HG02852 (cell line): ENCODE data around the gene ITPRIPL1.
"Not testable (repeated sequence)": the region's sequence is repeated elsewhere in the genome, so short reads cannot be mapped to it uniquely, and the experiment has no call there.

Experiments
- ATAC-seq: cut with Tn5 transposase; IDR thresholded peaks from one replicate; pipeline ENCODE4 v1.9.1; 2021; ENCODE audit warnings: mild to moderate bottlenecking, moderate library complexity; ENCODE audit not compliant: unreplicated experiment

The ITPRIPL1 gene

GRCh38 chr2:96325041-96325883, at the start of gene ITPRIPL1:
ITPRIPL1 (plus strand) TSS chr2:96325317; CDS start chr2:96325840, 523 bp downstream.
- ATAC-seq = no peak

GRCh38 chr2:96276787-96277499, 48.2 kb upstream of the ITPRIPL1 start:
- ATAC-seq = no peak

- ATAC-seq = no peak
Observed at GRCh38 chr2:96287273-96287856, 37.8 kb upstream of the ITPRIPL1 start.

GRCh38 chr2:96291751-96292150, 33.4 kb upstream of the ITPRIPL1 start:
- no peak for ATAC-seq

GRCh38 chr2:96294271-96294670, 30.8 kb upstream of the ITPRIPL1 start:
- ATAC-seq = not testable (repeated sequence)

GRCh38 chr2:96296925-96297324, 28.2 kb upstream of the ITPRIPL1 start:
- no peak for ATAC-seq

- ATAC-seq = no peak
Observed at GRCh38 chr2:96301865-96302264, 23.3 kb upstream of the ITPRIPL1 start.

GRCh38 chr2:96304606-96305005, 20.5 kb upstream of the ITPRIPL1 start:
- ATAC-seq = no peak

- ATAC-seq = peak; percentile 92
Observed at GRCh38 chr2:96305091-96305978, 19.8 kb upstream of the ITPRIPL1 start, which contains the start of gene SNRNP200. SNRNP200 (minus strand) TSS chr2:96305546; CDS start chr2:96305437, 109 bp downstream.

GRCh38 chr2:96305979-96306308, 19.2 kb upstream of the ITPRIPL1 start:
- no peak for ATAC-seq

- ATAC-seq = no peak
Observed at GRCh38 chr2:96306370-96306769, 18.7 kb upstream of the ITPRIPL1 start.

- no peak for ATAC-seq
Observed at GRCh38 chr2:96308248-96308647, 16.9 kb upstream of the ITPRIPL1 start.

GRCh38 chr2:96315005-96315399, 10.1 kb upstream of the ITPRIPL1 start:
- no peak for ATAC-seq

- ATAC-seq = no peak
Observed at GRCh38 chr2:96315400-96316071, 9.6 kb upstream of the ITPRIPL1 start.

- ATAC-seq = no peak
Observed at GRCh38 chr2:96316999-96317398, 8.1 kb upstream of the ITPRIPL1 start.

- no peak for ATAC-seq
Observed at GRCh38 chr2:96317584-96317997, 7.5 kb upstream of the ITPRIPL1 start.

GRCh38 chr2:96318723-96319122, 6.4 kb upstream of the ITPRIPL1 start:
- no peak for ATAC-seq

- ATAC-seq = no peak
Observed at GRCh38 chr2:96319396-96319795, 5.7 kb upstream of the ITPRIPL1 start.

- no peak for ATAC-seq
Observed at GRCh38 chr2:96320326-96320725, 4.8 kb upstream of the ITPRIPL1 start.
